SK-MEL-5 (cell line): ENCODE measurements around the gene MOCS1. TPM values are rescaled to one million over a fixed set of nuclear protein-coding genes. Genes with fewer than 3 reads are reported as not detected.

ENCODE experiments used
- DNase-seq: peaks from one replicate; pipeline ENCODE4 v3.0.0-alpha.2; 2016; ENCODE audit warnings: low read depth, low spot score
- in situ Hi-C: cut with HindIII; loops from 2 replicates; pipeline ENCODE4 v1.10.0; 2016; ENCODE audit warnings: low sequenced_read_pairs, high pct_unique_total_duplicates, low pct_unique_long_range_greater_than_20kb
- total RNA-seq: library from RNA; depleted of rRNA; stranded (reverse); fragments of >200 nt; shearing (Covaris generic); gene quantifications from 2 replicates; pipeline ENCODE4 v1.2.3, GENCODE V29; 2014; rRNA removed

The MOCS1 gene
- total RNA-seq, 1 experiment from 2014 or later: 12.9 TPM

DNA sequence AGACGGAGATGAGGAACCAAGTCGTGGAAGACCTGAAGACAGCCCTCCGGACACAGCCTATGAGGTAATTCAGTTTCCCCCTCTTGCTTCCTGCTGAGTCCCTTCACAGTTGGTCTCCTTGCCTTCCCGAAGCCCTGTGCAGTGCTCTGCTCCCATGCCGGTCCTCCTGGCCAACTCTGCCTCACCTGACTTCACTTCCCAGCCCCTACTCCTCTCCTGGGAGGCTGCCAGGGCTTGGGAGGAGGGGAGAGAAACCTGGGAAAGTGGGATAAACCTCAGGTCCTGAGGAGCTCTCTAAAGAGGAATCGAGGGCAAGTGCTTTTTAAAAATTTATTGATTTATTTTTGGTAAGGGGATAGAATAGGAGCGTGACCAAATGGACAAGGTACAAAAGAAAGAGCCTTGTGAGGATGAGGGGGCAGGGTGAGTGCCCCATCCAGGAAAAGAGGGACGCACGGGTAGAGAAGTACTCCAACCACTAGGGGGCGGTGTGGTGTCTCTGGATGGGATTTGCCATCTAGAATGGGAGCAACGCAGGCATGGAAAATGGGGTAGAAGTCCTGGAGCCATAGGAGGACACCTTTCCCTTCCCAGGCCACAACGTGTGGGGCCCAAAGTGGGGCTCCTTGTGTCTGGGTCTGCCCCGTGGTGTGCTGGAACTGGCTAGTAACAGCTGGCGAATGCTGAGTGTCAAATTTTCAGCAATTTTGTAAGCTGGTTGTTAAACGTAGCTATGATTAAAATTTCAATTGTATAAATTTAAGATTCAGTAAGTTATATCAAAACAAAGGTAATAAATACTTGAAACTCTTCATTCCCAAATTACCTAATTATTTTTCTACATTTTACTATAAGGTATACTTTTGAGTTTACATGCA, 69.0 kb downstream of the MOCS1 start:
- peak; percentile 86 for DNase-seq
- in situ Hi-C loops: no loop called here

DNA sequence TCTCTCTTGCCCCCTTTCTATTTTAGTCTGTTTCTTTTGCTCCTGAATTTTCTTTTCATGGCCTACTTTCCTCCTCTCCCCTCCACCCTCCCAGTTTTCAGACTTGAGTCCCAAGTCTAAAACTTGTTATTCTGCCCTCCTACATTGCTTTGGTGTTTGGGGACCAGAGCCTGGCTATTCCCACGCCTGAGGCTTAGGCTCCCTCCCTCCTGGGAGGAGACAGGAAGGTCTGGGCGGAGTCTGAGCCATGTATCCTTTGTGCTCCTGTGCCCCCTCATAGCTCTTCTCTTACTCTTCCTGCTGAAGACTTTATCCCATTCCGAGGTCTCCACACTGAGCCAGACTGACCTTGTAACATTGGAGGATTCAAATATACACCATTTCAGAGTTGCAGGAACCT, 72.6 kb downstream of the MOCS1 start:
- in situ Hi-C loops: no loop called here
- DNase-seq: no peak

DNA sequence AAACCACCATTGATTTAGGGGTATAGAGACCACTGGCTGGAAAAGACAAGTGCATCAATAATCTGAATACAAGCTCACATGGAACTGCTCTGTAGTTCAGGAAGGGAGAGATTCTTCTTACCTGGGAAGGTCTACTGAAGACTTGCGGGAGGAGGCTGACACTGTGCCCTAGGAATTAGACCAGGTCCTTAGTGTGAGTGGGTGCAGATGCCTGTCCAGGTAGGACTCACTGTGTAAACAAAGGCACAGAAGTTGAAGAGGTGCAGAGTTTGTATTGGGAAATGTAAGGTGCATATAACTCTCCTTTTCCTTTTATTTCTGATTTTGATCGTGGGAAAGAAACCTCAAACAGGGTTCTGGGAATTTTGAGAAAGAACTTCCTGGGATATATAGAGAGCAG, 75.2 kb downstream of the MOCS1 start:
- DNase-seq: no peak

DNA sequence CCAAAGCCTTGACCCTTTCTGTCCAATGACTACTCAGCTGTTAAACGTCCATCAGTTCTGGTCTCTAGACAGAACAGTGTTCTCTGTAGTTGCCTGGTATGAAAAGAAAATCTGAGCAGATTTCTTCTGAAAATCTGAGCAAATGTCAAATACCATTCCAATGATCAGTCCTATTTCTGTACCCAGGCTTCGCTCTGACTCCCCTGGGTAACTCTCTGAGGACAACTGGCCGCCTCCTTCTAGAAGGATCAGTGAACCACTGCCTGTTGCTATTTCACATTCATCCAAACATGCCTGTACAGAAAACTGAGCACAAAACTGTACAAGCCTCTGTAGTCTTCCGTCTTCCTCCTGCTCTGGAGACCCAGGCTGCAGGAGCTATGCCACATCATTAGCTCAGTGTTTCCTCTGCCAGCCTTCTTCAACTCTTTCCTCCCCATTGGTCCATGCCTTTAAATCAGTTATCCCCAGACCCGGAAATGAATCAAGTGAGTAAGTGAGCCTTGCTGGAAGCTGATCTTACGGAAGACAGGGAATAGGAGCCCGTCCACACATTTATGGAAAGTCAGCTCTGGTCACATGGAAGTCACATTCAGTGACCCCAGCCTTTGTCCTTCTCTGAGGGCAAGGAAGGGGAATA, 78.8 kb downstream of the MOCS1 start:
- DNase-seq: no peak
- in situ Hi-C loops: no loop called here

More for the DNA sequence above, 75.2 kb downstream of the MOCS1 start:
- in situ Hi-C loops: no loop called here

Other genes with a start within 250 kb of the MOCS1 start
- gene KIF6, start 209.1 kb downstream of the MOCS1 start, total RNA-seq: 20.5 and 23.6 TPM in 2 replicates
- 11.7 and 13.7 TPM in 2 replicates for gene DAAM2, start 142.1 kb downstream of the MOCS1 start, total RNA-seq